ENCODE results near the gene CCL17.

DNA sequence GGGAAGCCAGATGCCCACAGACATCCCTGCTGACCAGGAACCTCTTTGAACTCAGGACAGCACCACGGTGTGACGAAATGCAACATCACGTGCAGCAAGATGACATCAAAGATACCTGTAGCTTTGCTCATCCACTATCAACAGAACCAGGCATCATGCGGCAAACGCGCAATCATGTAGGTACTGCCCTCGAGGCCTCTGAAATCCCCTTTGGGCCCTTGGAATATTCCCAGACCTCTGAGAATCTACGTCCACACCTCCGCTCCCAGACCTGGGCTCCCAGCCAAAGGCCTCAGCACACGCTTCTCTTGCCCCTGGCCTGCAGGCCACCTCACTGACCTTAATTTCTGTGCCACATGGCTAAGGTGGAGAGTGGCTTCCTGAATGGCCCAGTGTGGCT lies 25.0 kb upstream of the CCL17 start:
- TF ChIP-seq, protein P1, sequence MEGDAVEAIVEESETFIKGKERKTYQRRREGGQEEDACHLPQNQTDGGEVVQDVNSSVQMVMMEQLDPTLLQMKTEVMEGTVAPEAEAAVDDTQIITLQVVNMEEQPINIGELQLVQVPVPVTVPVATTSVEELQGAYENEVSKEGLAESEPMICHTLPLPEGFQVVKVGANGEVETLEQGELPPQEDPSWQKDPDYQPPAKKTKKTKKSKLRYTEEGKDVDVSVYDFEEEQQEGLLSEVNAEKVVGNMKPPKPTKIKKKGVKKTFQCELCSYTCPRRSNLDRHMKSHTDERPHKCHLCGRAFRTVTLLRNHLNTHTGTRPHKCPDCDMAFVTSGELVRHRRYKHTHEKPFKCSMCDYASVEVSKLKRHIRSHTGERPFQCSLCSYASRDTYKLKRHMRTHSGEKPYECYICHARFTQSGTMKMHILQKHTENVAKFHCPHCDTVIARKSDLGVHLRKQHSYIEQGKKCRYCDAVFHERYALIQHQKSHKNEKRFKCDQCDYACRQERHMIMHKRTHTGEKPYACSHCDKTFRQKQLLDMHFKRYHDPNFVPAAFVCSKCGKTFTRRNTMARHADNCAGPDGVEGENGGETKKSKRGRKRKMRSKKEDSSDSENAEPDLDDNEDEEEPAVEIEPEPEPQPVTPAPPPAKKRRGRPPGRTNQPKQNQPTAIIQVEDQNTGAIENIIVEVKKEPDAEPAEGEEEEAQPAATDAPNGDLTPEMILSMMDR (IDR thresholded peaks at IDR 0.05), result no peak
- TF ChIP-seq EP300 (IDR thresholded peaks at IDR 0.05) (no peak), POLR2A (IDR thresholded peaks at IDR 0.05) (no peak)

Data from ovary (tissue), 3 donors.